Fibroblast of villous mesenchyme (primary cell): ENCODE measurements around the gene ALDH6A1. TPM values are rescaled to one million over a fixed set of nuclear protein-coding genes. Genes with fewer than 3 reads are reported as not detected.
A peak's percentile ranks its signal among the peaks of the same experiment; 100 is the strongest.

Experiments used
- DNase-seq: peaks from one replicate; pipeline ENCODE4 v3.0.0-alpha.2; 2010; ENCODE audit warnings: low read depth
- H3K4me3 ChIP-seq: 2 replicates; pipeline ENCODE4 v1.5.1; 2011; ENCODE audit warnings: low read depth, mild to moderate bottlenecking, low read length
- CTCF ChIP-seq: IDR thresholded peaks from 2 replicates; pipeline ENCODE4 v1.5.1; 2012; ENCODE audit warnings: low read depth, mild to moderate bottlenecking, low read length; ENCODE audit not compliant: insufficient read depth
- total RNA-seq: library from RNA; depleted of rRNA; stranded (reverse); fragments of >200 nt; gene quantifications from 2 replicates; pipeline ENCODE4 v1.2.3, GENCODE V29; 2012

ALDH6A1 gene
- total RNA-seq, 1 donor, result 16.0 TPM

DNA sequence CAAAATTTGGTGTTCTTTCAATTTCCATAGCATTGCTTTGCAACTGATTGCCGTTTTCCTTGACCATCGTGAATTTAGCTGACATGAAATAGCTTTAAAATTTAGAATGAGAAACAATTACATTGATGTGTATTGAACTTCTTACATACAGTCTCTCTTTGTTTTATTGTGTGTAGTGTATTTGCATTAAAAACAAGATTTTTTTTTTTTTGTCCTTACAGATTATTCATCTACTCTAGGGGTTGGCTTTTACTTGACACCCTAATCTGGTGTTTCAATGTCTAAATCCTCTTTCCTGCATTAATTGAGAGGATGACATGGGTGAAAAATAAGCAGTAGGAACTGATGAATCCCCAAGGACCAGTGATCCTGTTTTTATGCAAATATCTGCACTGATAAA lies 21.1 kb upstream of the ALDH6A1 start:
- DNase-seq, result no peak
- TF ChIP-seq CTCF, result no peak
- no peak overlapping the region for H3K4me3 ChIP-seq

- TF ChIP-seq CTCF, result no peak
- DNase-seq, result peak; percentile 2
Measured at GRCh38 chr14:74089251-74090020, 5.2 kb upstream of the ALDH6A1 start.

DNA sequence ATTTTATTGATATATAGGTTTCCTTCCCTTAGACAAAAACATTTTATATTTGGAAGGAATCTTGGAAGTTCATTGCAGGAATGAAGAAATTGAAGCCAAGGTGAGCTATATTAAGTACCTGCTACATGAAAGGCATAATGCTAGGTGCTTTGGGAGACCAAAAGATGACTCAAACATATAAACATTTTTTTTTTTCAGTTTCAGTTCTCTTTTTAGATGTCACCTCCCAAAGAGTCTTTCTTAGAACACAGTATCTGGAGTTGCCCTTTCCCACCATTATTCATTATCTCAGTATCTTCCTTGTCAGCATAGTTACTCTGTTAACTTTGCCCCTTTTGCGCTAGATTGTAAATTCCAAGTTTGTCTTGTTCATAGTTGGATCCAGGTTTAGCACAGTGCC lies 1.6 kb upstream of the ALDH6A1 start:
- no peak for DNase-seq
- H3K4me3 ChIP-seq, result peak overlapping the region; percentile 71
- no peak for TF ChIP-seq CTCF

More at GRCh38 chr14:74089251-74090020, 5.2 kb upstream of the ALDH6A1 start:
- no peak overlapping the region for H3K4me3 ChIP-seq

GRCh38 chr14:74085047-74085637 lies 889 bp upstream of the ALDH6A1 start:
- peak overlapping the region; percentile 71 for H3K4me3 ChIP-seq
- DNase-seq, result peak; percentile 37

DNA sequence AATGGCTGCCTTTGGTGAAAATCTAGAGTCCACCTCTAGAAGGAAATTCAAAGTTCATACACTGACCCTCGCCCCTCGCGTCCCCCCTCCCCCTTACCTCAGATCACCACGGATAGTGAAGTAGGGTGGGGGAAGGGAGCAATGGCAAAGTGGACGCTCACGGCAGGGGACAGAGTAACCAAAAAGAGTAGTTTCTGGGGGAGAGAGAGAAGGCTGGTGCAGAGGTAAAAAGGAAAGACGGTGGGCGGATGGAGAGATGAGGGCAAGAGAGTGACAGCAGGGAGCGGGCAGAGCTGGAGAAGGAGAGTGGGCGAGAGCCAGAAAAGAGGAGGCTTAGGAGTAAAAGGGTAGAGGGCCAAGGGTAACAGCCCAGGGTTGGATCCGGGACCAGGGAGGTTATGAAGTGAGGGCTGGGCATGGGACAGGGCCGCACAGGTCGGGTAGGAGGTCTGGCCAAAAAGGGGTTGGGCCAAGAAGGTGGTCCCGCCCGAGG lies 423 bp downstream of the ALDH6A1 start:
- DNase-seq, result no peak
- H3K4me3 ChIP-seq, result peak overlapping the region; percentile 92
- TF ChIP-seq CTCF, result no peak

More at GRCh38 chr14:74085047-74085637, 889 bp upstream of the ALDH6A1 start:
- no peak for TF ChIP-seq CTCF

DNA sequence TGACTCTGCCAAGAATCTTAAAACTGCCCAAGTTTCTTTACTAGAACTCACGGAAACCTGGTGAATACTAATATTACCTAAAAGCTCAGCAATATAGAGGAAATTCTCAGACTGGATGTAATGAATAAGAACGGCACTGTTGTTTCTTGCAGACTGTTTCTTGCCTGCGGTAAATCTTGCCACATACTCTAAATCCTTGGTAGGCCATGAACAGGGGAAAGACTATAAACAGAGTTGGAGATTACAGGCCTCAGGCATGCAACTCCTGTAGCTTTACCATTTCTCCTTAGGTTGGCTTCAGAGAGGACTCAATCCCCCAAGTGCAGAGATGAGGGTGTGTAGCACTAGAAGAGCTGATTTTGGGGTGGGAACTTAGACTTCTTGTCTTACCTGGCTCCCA lies 1.1 kb downstream of the ALDH6A1 start:
- no peak for TF ChIP-seq CTCF
- peak overlapping the region; percentile 92 for H3K4me3 ChIP-seq
- peak; percentile 86 for DNase-seq
